H9 (cell line): ENCODE results near the gene WDR82. TPM values are rescaled to one million over a fixed set of nuclear protein-coding genes. Genes with fewer than 3 reads are reported as not detected.

Source experiments
- DNase-seq: peaks from one replicate; pipeline ENCODE4 v3.0.0-alpha.2; 2017
- H2AFZ ChIP-seq: one replicate; pipeline ENCODE4 v1.6.1; 2013; ENCODE audit warnings: mild to moderate bottlenecking, low read length, control low read depth, moderate library complexity
- H2AK5ac ChIP-seq: 2 replicates; pipeline ENCODE4 v1.6.1; 2013; ENCODE audit warnings: low read length, control low read depth, mixed read lengths; ENCODE audit not compliant: insufficient read length
- H2BK120ac ChIP-seq: one replicate; pipeline ENCODE4 v1.6.1; 2013; ENCODE audit warnings: low read depth, mild to moderate bottlenecking, low read length, control low read depth, inconsistent platforms; ENCODE audit not compliant: poor library complexity, severe bottlenecking
- H2BK12ac ChIP-seq: 2 replicates; pipeline ENCODE4 v1.6.1; 2013; ENCODE audit warnings: low read length, control low read depth, mixed read lengths, low read depth; ENCODE audit not compliant: insufficient read length
- H2BK15ac ChIP-seq: 2 replicates; pipeline ENCODE4 v1.6.1; 2013; ENCODE audit warnings: low read depth, low read length, control low read depth
- H2BK20ac ChIP-seq: one replicate; pipeline ENCODE4 v1.6.1; 2013; ENCODE audit warnings: low read depth, mild to moderate bottlenecking, low read length, control low read depth, inconsistent platforms; ENCODE audit not compliant: poor library complexity, severe bottlenecking
- H2BK5ac ChIP-seq: 2 replicates; pipeline ENCODE4 v1.6.1; 2013; ENCODE audit warnings: low read length, control low read depth, mixed read lengths; ENCODE audit not compliant: insufficient read length
- H3K14ac ChIP-seq: 2 replicates; pipeline ENCODE4 v1.6.1; 2013; ENCODE audit warnings: low read length, control low read depth; ENCODE audit not compliant: insufficient read depth
- H3K18ac ChIP-seq: 2 replicates; pipeline ENCODE4 v1.6.1; 2013; ENCODE audit warnings: low read depth, mild to moderate bottlenecking, mixed read lengths, low read length, control low read depth; ENCODE audit not compliant: insufficient read length
- H3K23ac ChIP-seq: 2 replicates; pipeline ENCODE4 v1.6.1; 2013; ENCODE audit warnings: low read length, control low read depth, mixed read lengths, low read depth; ENCODE audit not compliant: insufficient read length
- H3K23me2 ChIP-seq: 2 replicates; pipeline ENCODE4 v1.6.1; 2013; ENCODE audit warnings: low read depth, mild to moderate bottlenecking, mixed read lengths, low read length, control low read depth; ENCODE audit not compliant: insufficient read length, poor library complexity, severe bottlenecking
- H3K27ac ChIP-seq: 2 replicates; pipeline ENCODE4 v1.5.1; 2013; ENCODE audit warnings: low read length, control low read depth, mixed read lengths, low read depth; ENCODE audit not compliant: insufficient read length
- H3K27me3 ChIP-seq: 2 replicates; pipeline ENCODE4 v1.6.1; 2013; ENCODE audit warnings: low read length, control low read depth, inconsistent platforms; ENCODE audit not compliant: insufficient read depth
- H3K4ac ChIP-seq: 2 replicates; pipeline ENCODE4 v1.6.1; 2013; ENCODE audit warnings: low read depth, mild to moderate bottlenecking, control low read depth, inconsistent platforms, low read length, moderate library complexity
- H3K4me1 ChIP-seq: 2 replicates; pipeline ENCODE4 v1.6.1; 2013; ENCODE audit warnings: low read length, control low read depth, inconsistent platforms; ENCODE audit not compliant: insufficient read depth
- H3K4me2 ChIP-seq: 2 replicates; pipeline ENCODE4 v1.6.1; 2013; ENCODE audit warnings: low read length, control low read depth, mixed read lengths; ENCODE audit not compliant: insufficient read length, insufficient read depth
- H3K56ac ChIP-seq: 2 replicates; pipeline ENCODE4 v1.6.1; 2013; ENCODE audit warnings: low read depth, mild to moderate bottlenecking, mixed read lengths, low read length, control low read depth; ENCODE audit not compliant: insufficient read length
- H3K79me1 ChIP-seq: 2 replicates; pipeline ENCODE4 v1.6.1; 2013; ENCODE audit warnings: low read depth, mild to moderate bottlenecking, moderate library complexity, low read length, control low read depth, inconsistent platforms; ENCODE audit not compliant: insufficient read depth, poor library complexity, severe bottlenecking
- H3K79me2 ChIP-seq: 2 replicates; pipeline ENCODE4 v1.6.1; 2013; ENCODE audit warnings: low read length, control low read depth, inconsistent platforms; ENCODE audit not compliant: insufficient read depth
- H3K9ac ChIP-seq: 2 replicates; pipeline ENCODE4 v1.6.1; 2013; ENCODE audit warnings: low read length, control low read depth, mixed read lengths; ENCODE audit not compliant: insufficient read length; ENCODE audit errors: extremely low read depth
- H3K9me3 ChIP-seq: one replicate; pipeline ENCODE4 v1.6.1; 2013; ENCODE audit warnings: low read depth, low read length, inconsistent platforms; ENCODE audit not compliant: control insufficient read depth
- H3T11ph ChIP-seq: one replicate; pipeline ENCODE4 v1.6.1; 2013; ENCODE audit warnings: mild to moderate bottlenecking, low read length, control low read depth, inconsistent platforms
- H4K20me1 ChIP-seq: one replicate; pipeline ENCODE4 v1.6.1; 2013; ENCODE audit not compliant: control insufficient read depth, insufficient read length, insufficient read depth
- H4K5ac ChIP-seq: 2 replicates; pipeline ENCODE4 v1.6.1; 2013; ENCODE audit warnings: low read depth, mild to moderate bottlenecking, mixed read lengths, low read length, control low read depth; ENCODE audit not compliant: insufficient read length
- H4K8ac ChIP-seq: replicated peaks from 2 replicates; pipeline ENCODE4 v1.6.1; 2013; ENCODE audit warnings: low read length, control low read depth, mixed read lengths, low read depth; ENCODE audit not compliant: insufficient read length
- H4K91ac ChIP-seq: 2 replicates; pipeline ENCODE4 v1.6.1; 2013; ENCODE audit warnings: low read depth, mild to moderate bottlenecking, moderate library complexity, mixed read lengths, low read length, control low read depth; ENCODE audit not compliant: insufficient read length
- H3K27ac Mint-ChIP-seq, 3 experiments: 2 replicates in 2 of 3; 3 replicates in 1 of 3; pipeline ENCODE4 v1.8.0; 2020 to 2021; ENCODE audit warnings: mixed read lengths in 3 of 3, mild to moderate bottlenecking in 1 of 3, moderate library complexity in 1 of 3
- H3K27me3 Mint-ChIP-seq: 2 replicates; pipeline ENCODE4 v1.8.0; 2021; ENCODE audit warnings: low read depth, mild to moderate bottlenecking, moderate library complexity, mixed read lengths
- H3K36me3 Mint-ChIP-seq, 3 experiments: 2 replicates in 2 of 3; 3 replicates in 1 of 3; pipeline ENCODE4 v1.8.0; 2020 to 2021; ENCODE audit warnings: low read depth in 3 of 3, mixed read lengths in 3 of 3; ENCODE audit not compliant: insufficient read depth in 1 of 3
- H3K4me1 Mint-ChIP-seq, 2 experiments: 2 replicates each; pipeline ENCODE4 v1.8.0; 2020; ENCODE audit warnings: mixed read lengths in 2 of 2
- H3K4me3 Mint-ChIP-seq, 2 experiments: 2 replicates in 1 of 2; 3 replicates in 1 of 2; pipeline ENCODE4 v1.8.0; 2020 to 2021; ENCODE audit warnings: mild to moderate bottlenecking in 2 of 2, mixed read lengths in 2 of 2, moderate library complexity in 1 of 2
- H3K9me3 Mint-ChIP-seq, 2 experiments: 2 replicates in 1 of 2; 3 replicates in 1 of 2; pipeline ENCODE4 v1.8.0; 2020; ENCODE audit warnings: mild to moderate bottlenecking in 2 of 2, mixed read lengths in 2 of 2, moderate library complexity in 1 of 2
- CTCF ChIP-seq: fragments of 200-600 bp; sonication (generic); conservative IDR thresholded peaks from 3 replicates; pipeline ENCODE4 v1.8.0; 2021; ENCODE audit warnings: antibody characterized with exemption, mild to moderate bottlenecking
- WGBS: extraction: QIAGEN DNeasy Blood & Tissue Kit; methylation state at CpG from one replicate; pipeline ENCODE4 v1.1.7; 2013; ENCODE audit warnings: missing lambda C conversion rate, low lambda C conversion rate, mixed read lengths; ENCODE audit not compliant: insufficient read length; ENCODE audit errors: extremely low coverage; 5-methylcytosine and 5-hydroxymethylcytosine counted together
- total RNA-seq: library from RNA; stranded (reverse); gene quantifications from 2 replicates; pipeline ENCODE4 v1.2.1, GENCODE V29; 2021

The WDR82 gene
- total RNA-seq, 1 experiment from 2014 or later, result 83.1 TPM

DNA sequence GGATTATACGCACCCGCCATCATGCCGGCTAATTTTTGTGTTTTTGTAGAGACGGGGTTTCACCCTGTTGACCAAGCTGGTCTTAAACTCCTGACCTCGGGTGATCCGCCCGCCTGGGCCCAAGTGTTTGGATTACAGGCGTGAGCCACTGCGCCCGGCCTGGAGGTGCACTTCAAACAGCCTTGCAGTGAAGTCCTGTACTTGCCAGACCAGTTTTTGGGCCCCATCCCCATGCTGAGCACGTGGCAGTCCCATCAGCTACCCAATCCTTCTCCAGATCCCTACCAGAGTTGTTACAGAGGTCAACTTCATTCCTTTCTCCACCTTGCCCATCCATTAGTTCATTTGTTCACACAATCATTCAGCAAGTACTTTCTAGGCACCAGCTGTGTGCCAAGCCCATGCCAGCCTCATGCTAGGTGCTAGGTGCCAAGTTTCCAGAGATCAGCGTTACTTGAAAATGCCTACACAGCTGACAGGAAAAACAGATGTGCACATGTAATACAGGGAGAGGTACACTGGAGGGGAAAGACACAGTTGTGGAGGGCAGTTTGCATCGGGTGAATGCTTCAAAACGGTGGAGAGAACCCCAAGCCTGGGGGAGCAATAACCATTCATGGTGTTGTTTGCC lies 39.9 kb upstream of the WDR82 start:
- Histone ChIP-seq H4K20me1 (no peaks in the 10 kb centered on the region), H4K5ac (no peak overlapping the region), H3K9ac (no peak overlapping the region), H2AFZ (no peak overlapping the region), H3K27me3 (peaks cover 2% of the 10 kb centered on the region; the same call in 1 of the 2 replicates), H3K4me2 (no peak overlapping the region), H3K4me1 (no peaks in the 10 kb centered on the region), H3K27ac (no peak overlapping the region), H2AK5ac (no peak overlapping the region), H3K18ac (no peak overlapping the region), H3T11ph (no peak overlapping the region), H2BK120ac (no peak overlapping the region), H2BK15ac (no peak overlapping the region), H2BK5ac (no peak overlapping the region), H3K9me3 (no peaks in the 10 kb centered on the region), H3K23ac (no peak overlapping the region), H3K4ac (no peak overlapping the region), H2BK20ac (no peak overlapping the region), H2BK12ac (no peak overlapping the region), H3K14ac (no peak overlapping the region), H4K91ac (no peak overlapping the region), H3K79me1 (no peaks in the 10 kb centered on the region), H4K8ac (no peak overlapping the region), H3K56ac (no peak overlapping the region), H3K79me2 (no peaks in the 10 kb centered on the region), H3K23me2 (peaks cover 6% of the 10 kb centered on the region)
- Mint-ChIP-seq H3K27me3 (peaks cover 37% of the 10 kb centered on the region), H3K9me3 (no peaks in the 10 kb centered on the region), H3K4me1 (peaks cover 5 to 10% of the 10 kb centered on the region in 2 experiments), H3K4me3 (peak overlapping the region; percentile 3 to 71; a peak in 1 of 5 replicates), H3K36me3 (no peaks in the 10 kb centered on the region; a peak in 1 of 7 replicates), H3K27ac (no peak overlapping the region)
- no peak for TF ChIP-seq CTCF
- DNase-seq, result no peak
- no CpG with 5 or more reads among the region's 14 CpGs for WGBS
